IMR-90 (cell line): Measurements from ENCODE around the gene ASPA.

Source experiments
- MAZ ChIP-seq: IDR thresholded peaks from 2 replicates; pipeline ENCODE4 v1.6.1; 2012; ENCODE audit warnings: low read depth, mild to moderate bottlenecking, low read length, improper control_type of control experiment, moderate library complexity, borderline replicate concordance
- POLR2A ChIP-seq: IDR thresholded peaks from 2 replicates; pipeline ENCODE4 v1.6.1; 2012; ENCODE audit warnings: mild to moderate bottlenecking, low read depth, low read length
- RAD21 ChIP-seq: IDR thresholded peaks from 2 replicates; pipeline ENCODE4 v1.6.1; 2012; ENCODE audit warnings: low read length, improper control_type of control experiment
- RFX5 ChIP-seq: IDR thresholded peaks from 2 replicates; pipeline ENCODE4 v1.8.0; 2012; ENCODE audit warnings: low read depth, mild to moderate bottlenecking, low read length, moderate library complexity
- TF ChIP-seq, protein P1 (sequence below): conservative IDR thresholded peaks from 2 replicates; pipeline ENCODE4 v1.5.1; 2012; ENCODE audit warnings: mild to moderate bottlenecking, low read depth, low read length, improper control_type of control experiment

- TF ChIP-seq, protein P1, sequence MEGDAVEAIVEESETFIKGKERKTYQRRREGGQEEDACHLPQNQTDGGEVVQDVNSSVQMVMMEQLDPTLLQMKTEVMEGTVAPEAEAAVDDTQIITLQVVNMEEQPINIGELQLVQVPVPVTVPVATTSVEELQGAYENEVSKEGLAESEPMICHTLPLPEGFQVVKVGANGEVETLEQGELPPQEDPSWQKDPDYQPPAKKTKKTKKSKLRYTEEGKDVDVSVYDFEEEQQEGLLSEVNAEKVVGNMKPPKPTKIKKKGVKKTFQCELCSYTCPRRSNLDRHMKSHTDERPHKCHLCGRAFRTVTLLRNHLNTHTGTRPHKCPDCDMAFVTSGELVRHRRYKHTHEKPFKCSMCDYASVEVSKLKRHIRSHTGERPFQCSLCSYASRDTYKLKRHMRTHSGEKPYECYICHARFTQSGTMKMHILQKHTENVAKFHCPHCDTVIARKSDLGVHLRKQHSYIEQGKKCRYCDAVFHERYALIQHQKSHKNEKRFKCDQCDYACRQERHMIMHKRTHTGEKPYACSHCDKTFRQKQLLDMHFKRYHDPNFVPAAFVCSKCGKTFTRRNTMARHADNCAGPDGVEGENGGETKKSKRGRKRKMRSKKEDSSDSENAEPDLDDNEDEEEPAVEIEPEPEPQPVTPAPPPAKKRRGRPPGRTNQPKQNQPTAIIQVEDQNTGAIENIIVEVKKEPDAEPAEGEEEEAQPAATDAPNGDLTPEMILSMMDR: no peak
- TF ChIP-seq POLR2A (no peak), MAZ (no peak), RAD21 (no peak), RFX5 (no peak)
These were observed 37.4 kb upstream of the ASPA start for GRCh38 chr17:3438368-3438767.
